Gastrocnemius medialis (tissue), 4 donors: ENCODE results near the gene MCUB. TPM values are rescaled to one million over a fixed set of nuclear protein-coding genes. Genes with fewer than 3 reads are reported as not detected.

Source experiments
- ATAC-seq, 2 donors: fragments of 150-250 bp; one replicate each; pipeline ENCODE4 v1.9.1; 2016
- DNase-seq, 2 donors: peaks; one replicate each; pipeline ENCODE4 v3.0.0-alpha.2; 2019
- H3K27ac ChIP-seq, 4 donors: fragments of 200-600 bp; sonication (generic); 1 replicate in 1 of 4; 2 replicates in 3 of 4; pipeline ENCODE4 v1.5.1; 2016 to 2018; ENCODE audit warnings: mild to moderate bottlenecking in 2 of 4, moderate library complexity in 1 of 4
- H3K27me3 ChIP-seq, 3 donors: fragments of 200-600 bp; sonication (generic) in 2 of 3; 1 replicate in 1 of 3; 2 replicates in 2 of 3; pipeline versions ENCODE4 v1.5.1 to v1.6.0; 2016 to 2019; ENCODE audit warnings: mild to moderate bottlenecking in 1 of 3, moderate library complexity in 1 of 3
- H3K36me3 ChIP-seq, 2 donors: fragments of 200-600 bp; sonication (generic) in 1 of 2; one replicate each; pipeline ENCODE4 v1.5.1; 2017 to 2018
- H3K4me1 ChIP-seq, 2 donors: fragments of 200-600 bp; sonication (generic) in 1 of 2; one replicate each; pipeline ENCODE4 v1.5.1; 2016 to 2017; ENCODE audit warnings: mild to moderate bottlenecking in 2 of 2
- H3K4me3 ChIP-seq, 4 donors: fragments of 200-600 bp; sonication (generic) in 3 of 4; 1 replicate in 1 of 4; 2 replicates in 3 of 4; pipeline ENCODE4 v1.5.1; 2016 to 2019; ENCODE audit warnings: mild to moderate bottlenecking in 2 of 4
- H3K9me3 ChIP-seq, 3 donors: fragments of 200-600 bp; sonication (generic) in 2 of 3; 1 replicate in 1 of 3; 2 replicates in 2 of 3; pipeline ENCODE4 v1.5.1; 2016 to 2019
- CTCF ChIP-seq, 5 experiments: fragments of 450-650 bp in 3 of 5; fragments of 200-600 bp in 2 of 5; sonication (generic) in 2 of 5; IDR thresholded peaks in 4 of 5; conservative IDR thresholded peaks in 1 of 5; 1 replicate in 4 of 5; 2 replicates in 1 of 5; pipeline ENCODE4 v1.5.1; 2016 to 2019; ENCODE audit warnings: antibody characterized with exemption in 5 of 5, mild to moderate bottlenecking in 3 of 5, moderate library complexity in 3 of 5
- POLR2A ChIP-seq, 2 donors: fragments of 450-650 bp; IDR thresholded peaks; one replicate each; pipeline ENCODE4 v1.6.1; 2017; ENCODE audit warnings: antibody characterized with exemption in 2 of 2, mild to moderate bottlenecking in 2 of 2, moderate library complexity in 2 of 2
- in situ Hi-C, 4 donors: fragments of 200-750 bp; cut with MboI; loops; one replicate each; pipeline versions ENCODE4 v1.15.0 to v1.8.0; 2017; ENCODE audit warnings: low sequenced_read_pairs in 4 of 4
- intact Hi-C: fragments of 100-400 bp; cut with DNase I; formaldehyde crosslinking; loops from one replicate; pipeline ENCODE4 v1.15.1; 2023; ENCODE audit warnings: low total_unique reads
- total RNA-seq, 4 donors: library from RNA; depleted of rRNA; stranded (reverse); fragments of >200 nt; gene quantifications; one replicate each; pipeline versions ENCODE4 v1.1.0 to v1.2.3, GENCODE V29; 2016

The MCUB gene
- total RNA-seq, 4 donors from 2014 or later: 2.6 to 5.6 (median 4.0) TPM

- intact Hi-C loops (no loop called here), in situ Hi-C loops (no loop called here)
- ATAC-seq (no peak), DNase-seq (no peak)
- Histone ChIP-seq H3K27me3 (no peaks in the 10 kb centered on the region), H3K36me3 (no peaks in the 10 kb centered on the region), H3K4me1 (no peaks in the 10 kb centered on the region), H3K9me3 (no peaks in the 10 kb centered on the region), H3K4me3 (no peak overlapping the region), H3K27ac (no peak overlapping the region)
- TF ChIP-seq POLR2A (IDR thresholded peaks at IDR 0.05): no peak
- TF ChIP-seq CTCF (IDR thresholded peaks at IDR 0.05 in 4 of 5, conservative IDR thresholded peaks at IDR 0.05 in 1 of 5): no peak
These were observed 39.1 kb downstream of the MCUB start for GRCh38 chr4:109599046-109599652.

- Histone ChIP-seq H3K4me3 (no peak overlapping the region), H3K27ac (no peak overlapping the region), H3K36me3 (no peaks in the 10 kb centered on the region), H3K4me1 (no peaks in the 10 kb centered on the region), H3K27me3 (no peaks in the 10 kb centered on the region), H3K9me3 (no peaks in the 10 kb centered on the region)
- TF ChIP-seq CTCF (IDR thresholded peaks at IDR 0.05 in 4 of 5, conservative IDR thresholded peaks at IDR 0.05 in 1 of 5) (no peak), POLR2A (IDR thresholded peaks at IDR 0.05) (no peak)
- intact Hi-C loops: no loop called here
- ATAC-seq (no peak), DNase-seq (no peak)
- in situ Hi-C loops: no loop called here
These were observed 40.4 kb downstream of the MCUB start for GRCh38 chr4:109600431-109600830.

GRCh38 chr4:109601336-109601735, 41.3 kb downstream of the MCUB start:
- in situ Hi-C loops (no loop called here), intact Hi-C loops (no loop called here)
- Histone ChIP-seq H3K9me3 (no peaks in the 10 kb centered on the region), H3K27me3 (no peaks in the 10 kb centered on the region), H3K27ac (no peak overlapping the region), H3K4me1 (no peaks in the 10 kb centered on the region), H3K36me3 (no peaks in the 10 kb centered on the region), H3K4me3 (no peak overlapping the region)
- TF ChIP-seq POLR2A (IDR thresholded peaks at IDR 0.05): no peak
- no peak for TF ChIP-seq CTCF (IDR thresholded peaks at IDR 0.05 in 4 of 5, conservative IDR thresholded peaks at IDR 0.05 in 1 of 5)
- no peak for DNase-seq
- ATAC-seq: no peak

- intact Hi-C loops: no loop called here
- Histone ChIP-seq H3K27ac (no peak overlapping the region), H3K9me3 (no peaks in the 10 kb centered on the region), H3K4me1 (no peaks in the 10 kb centered on the region), H3K36me3 (no peaks in the 10 kb centered on the region), H3K4me3 (no peak overlapping the region), H3K27me3 (no peaks in the 10 kb centered on the region)
- in situ Hi-C loops: no loop called here
- no peak for TF ChIP-seq POLR2A (IDR thresholded peaks at IDR 0.05)
- TF ChIP-seq CTCF (IDR thresholded peaks at IDR 0.05 in 4 of 5, conservative IDR thresholded peaks at IDR 0.05 in 1 of 5): no peak
- ATAC-seq (no peak), DNase-seq (no peak)
These were observed 47.9 kb downstream of the MCUB start for GRCh38 chr4:109607976-109608375.

- no peak for ATAC-seq
- no peak for DNase-seq
- Histone ChIP-seq H3K4me1 (no peaks in the 10 kb centered on the region), H3K9me3 (no peaks in the 10 kb centered on the region), H3K27ac (no peak overlapping the region), H3K27me3 (no peaks in the 10 kb centered on the region), H3K4me3 (no peak overlapping the region), H3K36me3 (no peaks in the 10 kb centered on the region)
- TF ChIP-seq POLR2A (IDR thresholded peaks at IDR 0.05) (no peak), CTCF (IDR thresholded peaks at IDR 0.05 in 4 of 5, conservative IDR thresholded peaks at IDR 0.05 in 1 of 5) (no peak)
- intact Hi-C loops (no loop called here), in situ Hi-C loops (no loop called here)
These were observed 48.8 kb downstream of the MCUB start for GRCh38 chr4:109608879-109609278.
